Gastroesophageal sphincter (tissue), 3 donors: ENCODE data around the gene MXD4.

Experiments
- CTCF ChIP-seq, 4 experiments: fragments of 200-600 bp in 2 of 4; fragments of 450-650 bp in 2 of 4; sonication (generic) in 1 of 4; IDR thresholded peaks; one replicate each; pipeline ENCODE4 v1.5.1; 2017 to 2019; ENCODE audit warnings: antibody characterized with exemption in 4 of 4, mild to moderate bottlenecking in 2 of 4, moderate library complexity in 2 of 4
- EP300 ChIP-seq: sonication (generic); formaldehyde crosslinking; IDR thresholded peaks from one replicate; pipeline ENCODE4 v1.6.1; 2017; ENCODE audit warnings: antibody characterized with exemption, mild to moderate bottlenecking

- no peak for TF ChIP-seq CTCF (IDR thresholded peaks at IDR 0.05)
- no peak for TF ChIP-seq EP300
Measured at GRCh38 chr4:2295900-2296442, 34.1 kb upstream of the MXD4 start.
